HEK293T (cell line): ENCODE results near the gene CCNG2.

Experiments
- ARNT ChIP-seq: fragments of 450-650 bp; IDR thresholded peaks from 2 replicates; pipeline ENCODE4 v1.6.1; 2017; ENCODE audit warnings: mild to moderate bottlenecking
- BHLHE40 ChIP-seq: fragments of 450-650 bp; IDR thresholded peaks from 2 replicates; pipeline ENCODE4 v1.6.1; 2016; ENCODE audit warnings: mild to moderate bottlenecking, moderate library complexity, borderline replicate concordance
- FOXK2 ChIP-seq: fragments of 450-650 bp; IDR thresholded peaks from 2 replicates; pipeline ENCODE4 v1.6.1; 2016; ENCODE audit warnings: mild to moderate bottlenecking
- FOXM1 ChIP-seq: fragments of 450-650 bp; IDR thresholded peaks from 2 replicates; pipeline ENCODE4 v1.6.1; 2017; ENCODE audit warnings: mild to moderate bottlenecking, borderline replicate concordance
- HDGF ChIP-seq: fragments of 450-650 bp; IDR thresholded peaks from 2 replicates; pipeline ENCODE4 v1.6.1; 2017; ENCODE audit warnings: antibody characterized with exemption, borderline replicate concordance
- L3MBTL2 ChIP-seq: fragments of 450-650 bp; conservative IDR thresholded peaks from 2 replicates; pipeline ENCODE4 v1.6.1; 2016; ENCODE audit warnings: mild to moderate bottlenecking
- SP1 ChIP-seq: fragments of 450-650 bp; IDR thresholded peaks from 2 replicates; pipeline ENCODE4 v1.6.1; 2017
- SUZ12 ChIP-seq: fragments of 450-650 bp; IDR thresholded peaks from 2 replicates; pipeline ENCODE4 v1.6.1; 2016; ENCODE audit warnings: mild to moderate bottlenecking
- ZNF384 ChIP-seq: fragments of 450-650 bp; IDR thresholded peaks from 2 replicates; pipeline ENCODE4 v1.6.1; 2016

DNA sequence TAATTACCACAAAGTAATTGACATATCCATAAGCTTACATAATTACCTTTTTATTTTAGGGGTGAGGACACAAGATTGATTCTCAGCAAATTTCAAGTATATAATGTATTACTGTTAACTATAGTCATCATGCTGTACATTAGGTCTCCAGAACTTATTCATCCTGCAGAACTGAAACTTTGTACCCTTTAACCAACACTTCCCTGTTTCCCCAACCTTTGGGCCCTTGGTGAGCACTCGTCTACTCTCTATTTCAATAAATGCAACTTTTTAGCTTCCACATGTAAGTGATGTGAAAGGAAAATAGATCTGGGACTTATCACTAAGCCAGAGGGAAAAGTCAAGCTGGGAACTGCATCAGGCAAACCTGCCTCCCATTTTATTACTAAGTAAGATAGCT is 33.6 kb upstream of the CCNG2 start:
- no peak for TF ChIP-seq ARNT
- TF ChIP-seq HDGF, result no peak
- TF ChIP-seq ZNF384, result no peak
- TF ChIP-seq SP1, result no peak
- no peak for TF ChIP-seq L3MBTL2
- TF ChIP-seq SUZ12, result no peak
- no peak for TF ChIP-seq BHLHE40
- no peak for TF ChIP-seq FOXM1
- no peak for TF ChIP-seq FOXK2
